Osteoblast (primary cell): ENCODE results near the gene TROAP. TPM values are rescaled to one million over a fixed set of nuclear protein-coding genes. Genes with fewer than 3 reads are reported as not detected.
"Not testable (repeated sequence)": the region's sequence is repeated elsewhere in the genome, so short reads cannot be mapped to it uniquely, and the experiment has no call there.

Source experiments
- DNase-seq: peaks from one replicate; pipeline ENCODE4 v3.0.0; 2011; ENCODE audit warnings: low spot score, mixed read lengths; ENCODE audit not compliant: insufficient read length; ENCODE audit errors: missing footprints
- H2AFZ ChIP-seq: 2 replicates; pipeline ENCODE4 v1.6.0; 2011; ENCODE audit warnings: mild to moderate bottlenecking, low read length
- H3K27ac ChIP-seq: 2 replicates; pipeline ENCODE4 v1.5.1; 2011; ENCODE audit warnings: mild to moderate bottlenecking, low read depth, low read length, moderate library complexity
- H3K27me3 ChIP-seq: 2 replicates; pipeline ENCODE4 v1.6.0; 2012; ENCODE audit warnings: mild to moderate bottlenecking, control low read depth, inconsistent platforms, low read length, moderate library complexity; ENCODE audit not compliant: insufficient read depth
- H3K36me3 ChIP-seq: 2 replicates; pipeline ENCODE4 v1.5.1; 2011; ENCODE audit warnings: mild to moderate bottlenecking, low read length, control low read depth, moderate library complexity; ENCODE audit not compliant: insufficient read depth
- H3K4me1 ChIP-seq: 2 replicates; pipeline ENCODE4 v1.5.1; 2011; ENCODE audit warnings: mild to moderate bottlenecking, low read length, control low read depth, moderate library complexity; ENCODE audit not compliant: insufficient read depth
- H3K4me2 ChIP-seq: 2 replicates; pipeline ENCODE4 v1.6.0; 2011; ENCODE audit warnings: mild to moderate bottlenecking, low read length; ENCODE audit not compliant: insufficient read depth
- H3K4me3 ChIP-seq: fragments of 200-600 bp; sonication (generic); 3 replicates; pipeline ENCODE4 v1.5.1; 2012; ENCODE audit warnings: mild to moderate bottlenecking, low read length, inconsistent platforms; ENCODE audit not compliant: insufficient read depth
- H3K79me2 ChIP-seq: 2 replicates; pipeline ENCODE4 v1.6.0; 2012; ENCODE audit warnings: mild to moderate bottlenecking, low read length, control low read depth, inconsistent platforms; ENCODE audit not compliant: insufficient read depth
- H3K9me3 ChIP-seq: 2 replicates; pipeline ENCODE4 v1.5.1; 2011; ENCODE audit warnings: low read depth, low read length, control low read depth
- H4K20me1 ChIP-seq: 2 replicates; pipeline ENCODE4 v1.6.0; 2012; ENCODE audit warnings: mild to moderate bottlenecking, low read length, control low read depth; ENCODE audit not compliant: insufficient read depth
- total RNA-seq: library from RNA; depleted of rRNA; stranded (reverse); fragments of >200 nt; gene quantifications from 2 replicates; pipeline ENCODE4 v1.2.3, GENCODE V29; 2012
- TF ChIP-seq, protein P1 (sequence below): IDR thresholded peaks from 2 replicates; pipeline ENCODE4 v1.5.1; 2011; ENCODE audit warnings: mild to moderate bottlenecking, low read depth, low read length, moderate library complexity; ENCODE audit errors: extremely low read depth

Gene TROAP
- total RNA-seq, 1 donor = 2.5 TPM

DNA sequence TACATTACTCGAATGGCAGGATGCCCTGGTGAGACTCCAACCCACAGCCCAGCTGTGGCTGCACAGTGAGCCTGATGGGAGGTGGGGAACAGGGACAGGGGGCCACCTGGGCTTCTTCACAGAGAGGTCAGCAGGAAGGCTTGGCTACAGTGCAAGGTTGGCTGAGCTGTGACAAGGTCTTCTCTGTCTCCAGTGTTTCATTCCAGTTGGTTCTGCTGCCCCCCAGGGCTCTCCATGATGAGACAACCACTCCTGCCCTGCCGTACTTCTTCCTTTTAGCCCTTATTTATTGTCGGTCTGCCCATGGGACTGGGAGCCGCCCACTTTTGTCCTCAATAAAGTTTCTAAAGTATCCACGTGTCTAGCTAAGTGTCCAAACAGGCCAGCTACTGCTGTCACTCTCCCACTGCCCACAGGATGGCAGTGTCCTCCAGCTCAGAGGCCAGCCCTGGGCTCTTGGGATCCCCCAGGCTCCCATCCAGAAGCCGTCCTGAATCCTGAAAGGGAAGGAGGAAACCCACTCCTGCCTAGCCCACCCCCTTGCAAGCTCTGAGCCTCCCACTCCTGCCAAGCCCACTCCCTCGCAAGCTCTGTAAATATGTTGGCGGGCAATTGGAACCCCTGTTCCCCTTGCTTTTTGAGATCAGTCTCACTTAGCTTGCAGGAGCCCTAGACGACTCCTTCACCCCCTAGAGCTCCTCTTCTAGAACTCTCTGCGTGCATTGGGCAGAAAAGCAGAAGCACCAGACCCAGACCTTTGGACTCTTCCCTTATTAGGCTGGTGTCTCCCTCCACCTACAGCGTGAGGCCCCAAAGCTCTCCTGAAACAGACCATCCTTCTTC lies 8.5 kb downstream of the TROAP start:
- peak overlapping the region; percentile 84 for H2AFZ ChIP-seq
- H4K20me1 ChIP-seq = no peaks in the 10 kb centered on the region
- TF ChIP-seq, protein P1, sequence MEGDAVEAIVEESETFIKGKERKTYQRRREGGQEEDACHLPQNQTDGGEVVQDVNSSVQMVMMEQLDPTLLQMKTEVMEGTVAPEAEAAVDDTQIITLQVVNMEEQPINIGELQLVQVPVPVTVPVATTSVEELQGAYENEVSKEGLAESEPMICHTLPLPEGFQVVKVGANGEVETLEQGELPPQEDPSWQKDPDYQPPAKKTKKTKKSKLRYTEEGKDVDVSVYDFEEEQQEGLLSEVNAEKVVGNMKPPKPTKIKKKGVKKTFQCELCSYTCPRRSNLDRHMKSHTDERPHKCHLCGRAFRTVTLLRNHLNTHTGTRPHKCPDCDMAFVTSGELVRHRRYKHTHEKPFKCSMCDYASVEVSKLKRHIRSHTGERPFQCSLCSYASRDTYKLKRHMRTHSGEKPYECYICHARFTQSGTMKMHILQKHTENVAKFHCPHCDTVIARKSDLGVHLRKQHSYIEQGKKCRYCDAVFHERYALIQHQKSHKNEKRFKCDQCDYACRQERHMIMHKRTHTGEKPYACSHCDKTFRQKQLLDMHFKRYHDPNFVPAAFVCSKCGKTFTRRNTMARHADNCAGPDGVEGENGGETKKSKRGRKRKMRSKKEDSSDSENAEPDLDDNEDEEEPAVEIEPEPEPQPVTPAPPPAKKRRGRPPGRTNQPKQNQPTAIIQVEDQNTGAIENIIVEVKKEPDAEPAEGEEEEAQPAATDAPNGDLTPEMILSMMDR = peak; percentile 96
- H3K9me3 ChIP-seq = no peaks in the 10 kb centered on the region
- H3K4me1 ChIP-seq = no peaks in the 10 kb centered on the region
- H3K27ac ChIP-seq = no peak overlapping the region
- peaks cover 13% of the 10 kb centered on the region for H3K27me3 ChIP-seq
- no peak overlapping the region for H3K4me3 ChIP-seq
- H3K36me3 ChIP-seq = peaks cover 10% of the 10 kb centered on the region
- DNase-seq = peak; percentile 99
- no peak overlapping the region for H3K4me2 ChIP-seq
- no peaks in the 10 kb centered on the region for H3K79me2 ChIP-seq

DNA sequence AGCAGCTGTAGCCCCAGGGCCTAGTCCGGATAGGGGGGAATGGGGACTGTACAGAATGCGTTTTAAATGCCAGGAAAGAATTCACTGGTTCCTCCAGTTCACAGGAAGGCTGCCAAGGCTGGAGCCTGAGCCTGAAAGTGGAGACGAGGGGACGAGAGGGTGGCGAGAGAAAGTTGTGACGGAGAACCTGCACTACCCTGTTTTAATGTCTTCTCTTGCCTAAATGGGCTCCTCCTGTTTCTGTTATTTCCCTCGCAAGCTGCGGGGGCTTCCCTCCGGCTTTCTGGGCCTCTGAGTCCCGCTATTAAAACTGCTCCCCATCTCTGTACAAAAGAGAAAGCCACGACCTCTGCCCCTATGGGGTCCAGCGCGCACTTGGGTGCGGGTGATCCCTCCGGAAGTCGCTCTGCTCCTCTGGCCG lies 9.4 kb downstream of the TROAP start:
- Histone ChIP-seq H2AFZ (no peak overlapping the region), H3K9me3 (no peaks in the 10 kb centered on the region), H3K27ac (no peak overlapping the region), H3K4me3 (no peak overlapping the region), H3K27me3 (peaks cover 20% of the 10 kb centered on the region), H3K79me2 (no peaks in the 10 kb centered on the region), H3K36me3 (peaks cover 10% of the 10 kb centered on the region), H4K20me1 (no peaks in the 10 kb centered on the region), H3K4me1 (peaks cover 3% of the 10 kb centered on the region), H3K4me2 (no peak overlapping the region)
- TF ChIP-seq, protein P1 = no peak
- DNase-seq = no peak

DNA sequence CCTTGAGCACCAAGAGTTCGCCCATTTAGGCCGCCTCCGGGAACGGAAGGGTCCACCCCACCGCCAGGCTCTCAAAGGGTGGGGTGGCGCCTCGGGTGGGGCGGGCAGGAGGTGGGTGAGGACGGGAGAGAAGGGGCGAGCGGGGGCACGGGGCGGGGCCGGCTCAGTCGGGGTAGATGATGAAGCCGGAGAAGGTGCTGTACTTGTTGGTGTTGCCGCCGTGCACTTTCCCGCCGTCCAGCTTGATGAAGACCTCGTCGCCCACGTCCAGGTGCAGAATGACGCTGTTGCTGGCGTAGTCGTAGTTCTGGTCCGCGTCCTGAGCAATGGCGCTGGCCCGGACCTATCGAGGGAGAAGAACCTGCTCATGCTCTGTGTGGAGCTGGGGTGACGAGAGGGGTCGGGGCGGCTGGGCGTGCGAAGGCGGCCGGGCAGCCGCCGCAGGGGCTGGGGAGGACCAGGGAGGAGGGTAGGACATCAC lies 9.9 kb downstream of the TROAP start:
- Histone ChIP-seq H4K20me1 (no peaks in the 10 kb centered on the region), H3K27ac (no peak overlapping the region), H3K27me3 (peaks cover 24% of the 10 kb centered on the region), H3K4me2 (no peak overlapping the region), H2AFZ (no peak overlapping the region), H3K4me3 (no peak overlapping the region), H3K9me3 (no peaks in the 10 kb centered on the region), H3K79me2 (no peaks in the 10 kb centered on the region), H3K4me1 (peaks cover 3% of the 10 kb centered on the region), H3K36me3 (peaks cover 10% of the 10 kb centered on the region)
- DNase-seq = peak; percentile 70
- TF ChIP-seq, protein P1 = no peak

DNA sequence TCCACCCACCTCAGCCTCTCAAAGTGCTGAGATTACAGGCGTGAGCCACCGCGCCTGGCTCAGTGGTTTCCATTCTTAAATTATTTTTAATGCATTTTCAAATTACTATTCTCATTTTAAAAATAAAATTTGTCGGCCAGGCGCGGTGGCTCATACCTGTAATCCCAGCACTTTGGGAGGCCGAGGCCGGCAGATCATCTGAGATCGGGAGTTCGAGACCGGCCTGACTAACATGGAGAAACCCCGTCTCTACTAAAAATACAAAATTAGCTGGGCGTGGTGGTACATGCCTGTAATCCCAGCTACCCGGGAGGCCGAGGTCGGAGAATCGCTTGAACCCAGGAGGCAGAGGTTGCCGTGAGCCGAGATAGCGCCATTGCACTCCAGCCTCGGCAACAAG lies 10.7 kb downstream of the TROAP start:
- H3K27me3 ChIP-seq = peaks cover 29% of the 10 kb centered on the region
- H3K4me2 ChIP-seq, H3K27ac ChIP-seq, DNase-seq, H4K20me1 ChIP-seq, H3K4me1 ChIP-seq, H3K79me2 ChIP-seq, H3K4me3 ChIP-seq, H3K36me3 ChIP-seq, H2AFZ ChIP-seq, H3K9me3 ChIP-seq: not testable (repeated sequence)
